Upper lobe of left lung (tissue), 6 donors: ENCODE results near the gene URGCP. TPM values are rescaled to one million over a fixed set of nuclear protein-coding genes. Genes with fewer than 3 reads are reported as not detected.
A peak's percentile ranks its signal among the peaks of the same experiment; 100 is the strongest.
"Not testable (repeated sequence)": the region's sequence is repeated elsewhere in the genome, so short reads cannot be mapped to it uniquely, and the experiment has no call there.

Experiments
- ATAC-seq, 2 donors: fragments of 200-7000 bp; cut with Tn5 transposase; one replicate each; pipeline ENCODE4 v1.9.1; 2022; ENCODE audit warnings: mild to moderate bottlenecking in 2 of 2, moderate library complexity in 2 of 2; ENCODE audit not compliant: low FRiP score in 2 of 2
- DNase-seq, 2 donors: peaks; one replicate each; pipeline ENCODE4 v3.0.0-alpha.2; 2019 to 2020
- H3K27ac ChIP-seq, 4 donors: fragments of 200-600 bp; sonication (generic); one replicate each; pipeline ENCODE4 v1.5.1; 2016 to 2019
- H3K27me3 ChIP-seq, 4 donors: fragments of 200-600 bp; sonication (generic); one replicate each; pipeline ENCODE4 v1.5.1; 2017 to 2019
- H3K36me3 ChIP-seq, 4 donors: fragments of 200-600 bp; sonication (generic); one replicate each; pipeline ENCODE4 v1.5.1; 2016 to 2019
- H3K4me1 ChIP-seq, 4 donors: fragments of 200-600 bp; sonication (generic); one replicate each; pipeline ENCODE4 v1.5.1; 2018 to 2019
- H3K4me3 ChIP-seq, 4 donors: fragments of 200-600 bp; sonication (generic); one replicate each; pipeline ENCODE4 v1.5.1; 2017 to 2019; ENCODE audit warnings: mild to moderate bottlenecking in 2 of 4, moderate library complexity in 1 of 4
- H3K9me3 ChIP-seq, 4 donors: fragments of 200-600 bp; sonication (generic); one replicate each; pipeline ENCODE4 v1.5.1; 2018 to 2019
- EP300 ChIP-seq, 4 donors: sonication (generic); formaldehyde crosslinking; IDR thresholded peaks; one replicate each; pipeline ENCODE4 v1.5.1; 2017; ENCODE audit warnings: antibody characterized with exemption in 4 of 4, control low read depth in 2 of 4
- POLR2A ChIP-seq, 4 donors: fragments of 450-650 bp; IDR thresholded peaks; one replicate each; pipeline ENCODE4 v1.5.1; 2016 to 2017; ENCODE audit warnings: antibody characterized with exemption in 4 of 4, mild to moderate bottlenecking in 2 of 4
- POLR2AphosphoS5 ChIP-seq, 2 donors: sonication (generic); formaldehyde crosslinking; IDR thresholded peaks; one replicate each; pipeline ENCODE4 v1.5.1; 2017; ENCODE audit warnings: antibody characterized with exemption in 2 of 2
- WGBS, 2 donors: methylation state at CpG; one replicate each; pipeline ENCODE4 v1.1.5; 2017 to 2018; 5-methylcytosine and 5-hydroxymethylcytosine counted together
- small RNA-seq, 4 donors: library from RNA; depleted of rRNA; stranded (forward); fragments of <200 nt; gene quantifications; one replicate each; pipeline ENCODE3, GENCODE V24; 2016
- total RNA-seq, 6 donors: library from RNA; depleted of rRNA in 4 of 6; stranded (reverse); fragments of >200 nt in 4 of 6; gene quantifications; one replicate each; pipeline versions ENCODE4 v1.1.0 to v1.2.1, GENCODE V29; 2016 to 2021
- TF ChIP-seq, protein P1 (sequence below), 6 experiments: fragments of 450-650 bp in 4 of 6; fragments of 200-600 bp in 2 of 6; sonication (generic) in 2 of 6; IDR thresholded peaks; one replicate each; pipeline ENCODE4 v1.5.1; 2016 to 2019; ENCODE audit warnings: antibody characterized with exemption in 6 of 6
- donor health status: DM: no; HTN: no; CAD: no; lungs with moderate emphysema.
- donor health status: DM: no; HTN: yes; CAD: no; lungs with severe emphysema.

The URGCP gene
- total RNA-seq, 6 donors from 2014 or later = 24.1 to 31.4 (median 29.4) TPM

DNA sequence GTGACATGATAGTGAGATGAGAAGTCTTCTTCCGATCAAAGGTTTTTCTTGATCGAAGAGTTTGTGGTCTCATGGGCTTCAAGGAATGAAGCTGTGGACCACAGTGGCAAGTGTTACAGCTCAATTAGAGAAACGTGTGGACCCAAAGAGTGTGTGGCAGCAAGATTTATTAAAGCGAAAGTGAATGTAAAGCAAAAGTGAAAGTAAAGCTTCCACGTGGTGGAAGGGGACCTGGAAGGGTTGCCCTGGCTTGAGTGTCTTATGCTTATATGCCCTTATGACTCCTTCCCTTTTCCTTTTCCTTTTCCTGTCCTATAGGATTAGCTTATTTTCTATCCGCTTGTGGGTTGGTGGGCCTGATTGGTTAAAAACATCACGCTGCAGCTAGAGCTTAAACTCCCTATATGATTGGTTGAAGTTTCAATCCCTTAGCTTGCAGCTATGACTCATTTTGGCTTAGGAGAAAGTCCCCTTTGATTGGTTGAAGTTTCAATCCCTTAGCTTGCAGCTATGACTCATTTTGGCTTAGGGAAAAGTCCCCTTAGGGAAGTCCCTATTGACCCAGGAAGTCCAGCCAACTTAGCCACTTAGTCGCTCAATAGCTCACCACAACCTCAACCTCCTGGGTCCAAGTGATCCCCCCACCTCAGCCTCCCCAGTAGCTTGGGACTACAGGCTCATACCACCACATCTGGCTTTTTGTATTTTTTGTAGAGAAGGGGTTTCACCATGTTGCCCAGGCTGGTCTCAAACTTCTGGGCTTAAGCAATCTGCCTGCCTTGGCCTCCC is 71.7 kb downstream of the URGCP start:
- Histone ChIP-seq H3K27ac (peak overlapping the region in 1 of 4 donors; percentile 28), H3K36me3 (no peaks in the 10 kb centered on the region), H3K4me1 (peaks cover 0 to 19% (median 5%) of the 10 kb centered on the region in 4 donors), H3K27me3 (no peaks in the 10 kb centered on the region), H3K9me3 (no peaks in the 10 kb centered on the region), H3K4me3 (peak overlapping the region in 3 of 4 donors; percentile 21 to 43 (median 33))
- no peak for TF ChIP-seq POLR2A (IDR thresholded peaks at IDR 0.05)
- TF ChIP-seq, protein P1, sequence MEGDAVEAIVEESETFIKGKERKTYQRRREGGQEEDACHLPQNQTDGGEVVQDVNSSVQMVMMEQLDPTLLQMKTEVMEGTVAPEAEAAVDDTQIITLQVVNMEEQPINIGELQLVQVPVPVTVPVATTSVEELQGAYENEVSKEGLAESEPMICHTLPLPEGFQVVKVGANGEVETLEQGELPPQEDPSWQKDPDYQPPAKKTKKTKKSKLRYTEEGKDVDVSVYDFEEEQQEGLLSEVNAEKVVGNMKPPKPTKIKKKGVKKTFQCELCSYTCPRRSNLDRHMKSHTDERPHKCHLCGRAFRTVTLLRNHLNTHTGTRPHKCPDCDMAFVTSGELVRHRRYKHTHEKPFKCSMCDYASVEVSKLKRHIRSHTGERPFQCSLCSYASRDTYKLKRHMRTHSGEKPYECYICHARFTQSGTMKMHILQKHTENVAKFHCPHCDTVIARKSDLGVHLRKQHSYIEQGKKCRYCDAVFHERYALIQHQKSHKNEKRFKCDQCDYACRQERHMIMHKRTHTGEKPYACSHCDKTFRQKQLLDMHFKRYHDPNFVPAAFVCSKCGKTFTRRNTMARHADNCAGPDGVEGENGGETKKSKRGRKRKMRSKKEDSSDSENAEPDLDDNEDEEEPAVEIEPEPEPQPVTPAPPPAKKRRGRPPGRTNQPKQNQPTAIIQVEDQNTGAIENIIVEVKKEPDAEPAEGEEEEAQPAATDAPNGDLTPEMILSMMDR (IDR thresholded peaks at IDR 0.05) = no peak
- no peak for TF ChIP-seq EP300 (IDR thresholded peaks at IDR 0.05)
- TF ChIP-seq POLR2AphosphoS5 (IDR thresholded peaks at IDR 0.05) = no peak
- no peak for DNase-seq
- WGBS, 2 donors = 58 to 61% methylated on average over 8 of the region's 8 CpGs
- no peak for ATAC-seq

DNA sequence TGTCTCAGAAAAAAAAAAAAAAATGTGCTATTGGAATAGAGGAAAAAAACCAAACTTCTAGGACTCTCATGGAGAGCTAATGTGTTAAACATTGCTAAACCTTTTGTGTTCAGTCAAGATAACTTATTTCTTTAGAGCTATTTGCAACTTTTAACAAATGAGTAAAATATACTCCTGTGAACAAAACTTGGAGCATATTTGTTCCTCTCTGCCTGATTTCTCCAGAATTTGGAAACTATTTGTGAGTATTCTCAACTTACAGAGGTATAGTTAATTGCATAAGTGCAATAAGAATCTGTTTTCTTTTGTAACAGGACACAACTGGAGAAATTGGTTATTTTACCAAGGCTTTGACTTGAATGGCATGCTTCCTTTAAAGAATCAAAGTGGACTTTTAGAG is 75.5 kb downstream of the URGCP start:
- not testable (repeated sequence) for H3K4me1 ChIP-seq, H3K27ac ChIP-seq, H3K36me3 ChIP-seq, DNase-seq, ATAC-seq, H3K4me3 ChIP-seq, H3K27me3 ChIP-seq, H3K9me3 ChIP-seq

Small RNA genes within 50 kb of the gene (small RNA-seq; reads per million reads assigned to genes)
- 0 to 0.13 (median 0.09) reads per million in 4 donors for gene MRPS24

Other genes starting within 250 kb of the URGCP start
- 10 to 100 TPM; 37.5 to 65.9 (median 44.9) TPM for gene COA1, start 177.1 kb downstream of the URGCP start, total RNA-seq
- 100 to 1,000 TPM in 5 of 6 donors, 10 to 100 TPM in 1; 77.5 to 112 (median 105) TPM for gene BLVRA, start 147.9 kb downstream of the URGCP start, total RNA-seq
- gene MRPS24, start 37.1 kb downstream of the URGCP start, total RNA-seq = 10 to 100 TPM; 28.7 to 80.0 (median 53.6) TPM
- gene UBE2D4, start 19.8 kb upstream of the URGCP start, total RNA-seq = 10 to 100 TPM in 5 of 6 donors, 1 to 10 TPM in 1; 4.9 to 24.9 (median 17.4) TPM
- gene SPDYE1, start 91.3 kb upstream of the URGCP start, total RNA-seq = not detected
- gene DBNL, start 138.1 kb upstream of the URGCP start, total RNA-seq = 100 to 1,000 TPM in 5 of 6 donors, 10 to 100 TPM in 1; 81.8 to 169 (median 130) TPM
- under 1 TPM in 4 of 6 donors, not detected in 2; 0.26 to 0.91 (median 0.75) TPM for gene PGAM2, start 159.0 kb upstream of the URGCP start, total RNA-seq
- gene POLM, start 175.9 kb upstream of the URGCP start, total RNA-seq = 100 to 1,000 TPM in 1 of 6 donors, 10 to 100 TPM in 5; 17.3 to 178 (median 37.1) TPM
- 100 to 1,000 TPM in 2 of 6 donors, 10 to 100 TPM in 4; 34.1 to 241 (median 92.7) TPM for gene AEBP1, start 197.7 kb upstream of the URGCP start, total RNA-seq
- 10 to 100 TPM; 27.2 to 70.1 (median 52.5) TPM for gene POLD2, start 217.0 kb upstream of the URGCP start, total RNA-seq
- gene MYL7, start 234.7 kb upstream of the URGCP start, total RNA-seq = not detected